H1 (cell line): Measurements from ENCODE around the gene FXYD7. TPM values are rescaled to one million over a fixed set of nuclear protein-coding genes. Genes with fewer than 3 reads are reported as not detected.

Source experiments
- CTCF ChIA-PET: fragments of 300-600 bp; sonication (Branson Sonifier 250); formaldehyde crosslinking; loops from one replicate; lab custom pipeline; 2021; ENCODE audit not compliant: partially characterized antibody; lab: Charles Lee
- POLR2A ChIA-PET: fragments of 300-600 bp; sonication (Branson Sonifier 250); formaldehyde crosslinking; loops from one replicate; lab custom pipeline; 2021; ENCODE audit warnings: inconsistent platforms; ENCODE audit not compliant: partially characterized antibody; lab: Charles Lee
- DNase-seq, 2 experiments: peaks; one replicate each; pipeline versions ENCODE4 v3.0.0 to v3.0.0-alpha.2; 2010 to 2022; ENCODE audit warnings: low spot score in 2 of 2, low read depth in 1 of 2, mixed read lengths in 1 of 2
- FAIRE-seq: peaks from 2 replicates; lab custom pipeline; 2011; peaks lifted over from hg19 to GRCh38; lab: Jason Lieb, UNC
- H2AFZ ChIP-seq: 2 replicates; pipeline ENCODE4 v1.8.1; 2012; ENCODE audit warnings: low read length, inconsistent platforms
- H2AK5ac ChIP-seq: 2 replicates; pipeline ENCODE4 v1.6.1; 2013; ENCODE audit warnings: low read depth, low read length
- H2BK120ac ChIP-seq: replicated peaks from 2 replicates; pipeline ENCODE3; 2013; ENCODE audit warnings: low read depth, low read length, inconsistent platforms
- H2BK12ac ChIP-seq: 2 replicates; pipeline ENCODE4 v1.6.1; 2013; ENCODE audit warnings: low read depth, low read length
- H2BK15ac ChIP-seq: 2 replicates; pipeline ENCODE4 v1.6.1; 2013; ENCODE audit warnings: low read length
- H2BK20ac ChIP-seq: 2 replicates; pipeline ENCODE4 v1.6.1; 2013; ENCODE audit warnings: low read length
- H2BK5ac ChIP-seq: 2 replicates; pipeline ENCODE4 v1.6.1; 2013; ENCODE audit warnings: low read depth, low read length
- H3K14ac ChIP-seq: 2 replicates; pipeline ENCODE4 v1.6.1; 2013; ENCODE audit warnings: inconsistent platforms; ENCODE audit not compliant: insufficient read length
- H3K18ac ChIP-seq: 2 replicates; pipeline ENCODE4 v1.6.1; 2013; ENCODE audit warnings: low read length; ENCODE audit errors: extremely low read depth
- H3K23ac ChIP-seq: 2 replicates; pipeline ENCODE4 v1.6.1; 2013; ENCODE audit warnings: inconsistent platforms; ENCODE audit not compliant: insufficient read length
- H3K23me2 ChIP-seq: 2 replicates; pipeline ENCODE4 v1.6.1; 2013; ENCODE audit warnings: low read depth, low read length
- H3K27ac ChIP-seq: 2 replicates; pipeline ENCODE4 v1.6.1; 2011; ENCODE audit warnings: low read depth, low read length, inconsistent platforms
- H3K27me3 ChIP-seq, 4 experiments: replicated peaks in 1 of 4; 1 replicate in 1 of 4; 2 replicates in 3 of 4; pipeline versions ENCODE4 v1.6.1 to v1.8.1; 2011 to 2013; ENCODE audit warnings: low read length in 3 of 4, mild to moderate bottlenecking in 3 of 4, inconsistent platforms in 2 of 4, mixed read lengths in 2 of 4, moderate library complexity in 1 of 4; ENCODE audit not compliant: control insufficient read depth in 3 of 4, insufficient read depth in 3 of 4; ENCODE audit errors: extremely low read depth in 1 of 4
- H3K36me3 ChIP-seq, 4 experiments: 2 replicates each; pipeline versions ENCODE4 v1.6.1 to v1.8.1; 2011 to 2013; ENCODE audit warnings: mild to moderate bottlenecking in 4 of 4, low read length in 3 of 4, moderate library complexity in 2 of 4, control low read depth in 1 of 4, inconsistent platforms in 1 of 4; ENCODE audit not compliant: insufficient read depth in 4 of 4, control insufficient read depth in 2 of 4
- H3K4ac ChIP-seq: replicated peaks from 2 replicates; pipeline ENCODE3; 2013; ENCODE audit warnings: low read length, low read depth, mixed read lengths, inconsistent platforms; ENCODE audit not compliant: insufficient read length
- H3K4me1 ChIP-seq, 4 experiments: replicated peaks in 1 of 4; 1 replicate in 1 of 4; 2 replicates in 3 of 4; pipeline versions ENCODE4 v1.6.1 to v1.8.1; 2011 to 2013; ENCODE audit warnings: low read length in 3 of 4, inconsistent platforms in 2 of 4, mixed read lengths in 1 of 4; ENCODE audit not compliant: insufficient read depth in 4 of 4, control insufficient read depth in 3 of 4
- H3K4me2 ChIP-seq, 2 experiments: 2 replicates each; pipeline versions ENCODE4 v1.6.1 to v1.8.1; 2011 to 2013; ENCODE audit warnings: low read depth in 2 of 2, low read length in 2 of 2, control low read depth in 1 of 2, inconsistent platforms in 1 of 2, mild to moderate bottlenecking in 1 of 2; ENCODE audit not compliant: insufficient read depth in 1 of 2
- H3K4me3 ChIP-seq, 4 experiments: fragments of 200-600, 300-600 bp in 1 of 4; sonication (generic), shearing (Covaris generic), sonication (Bioruptor Twin) in 1 of 4; 2 replicates each; pipeline versions ENCODE4 v1.5.1 to v1.8.1; 2011 to 2016; ENCODE audit warnings: low read length in 4 of 4, low read depth in 3 of 4, control low read depth in 2 of 4, inconsistent platforms in 2 of 4, mild to moderate bottlenecking in 2 of 4, mixed read lengths in 1 of 4, moderate library complexity in 1 of 4; ENCODE audit not compliant: insufficient read depth in 2 of 4; ENCODE audit errors: extremely low read depth in 1 of 4
- H3K56ac ChIP-seq: replicated peaks from 2 replicates; pipeline ENCODE3; 2013; ENCODE audit warnings: low read depth, mild to moderate bottlenecking, mixed read lengths, low read length, inconsistent platforms; ENCODE audit not compliant: insufficient read length
- H3K79me1 ChIP-seq: 2 replicates; pipeline ENCODE4 v1.6.1; 2013; ENCODE audit warnings: low read depth, low read length, control low read depth
- H3K79me2 ChIP-seq, 2 experiments: 2 replicates each; pipeline versions ENCODE4 v1.6.1 to v1.8.1; 2012 to 2013; ENCODE audit warnings: low read length in 2 of 2, mild to moderate bottlenecking in 2 of 2, inconsistent platforms in 1 of 2; ENCODE audit not compliant: insufficient read depth in 2 of 2, control insufficient read depth in 1 of 2
- H3K9ac ChIP-seq, 4 experiments: replicated peaks in 1 of 4; 1 replicate in 1 of 4; 2 replicates in 3 of 4; pipeline versions ENCODE4 v1.6.1 to v1.8.1; 2011 to 2013; ENCODE audit warnings: low read depth in 3 of 4, low read length in 3 of 4, control low read depth in 2 of 4, mild to moderate bottlenecking in 2 of 4, moderate library complexity in 2 of 4, inconsistent platforms in 1 of 4; ENCODE audit errors: extremely low read depth in 1 of 4
- H3K9me3 ChIP-seq, 2 experiments: 2 replicates each; pipeline versions ENCODE4 v1.6.1 to v1.8.1; 2012 to 2013; ENCODE audit warnings: mild to moderate bottlenecking in 2 of 2, moderate library complexity in 2 of 2, control low read depth in 1 of 2, inconsistent platforms in 1 of 2, low read depth in 1 of 2, low read length in 1 of 2, mixed read lengths in 1 of 2; ENCODE audit not compliant: insufficient read depth in 2 of 2
- H4K20me1 ChIP-seq, 2 experiments: replicated peaks in 1 of 2; 2 replicates each; pipeline versions ENCODE3 to v1.8.1; 2011 to 2013; ENCODE audit warnings: inconsistent platforms in 2 of 2, low read length in 2 of 2, mild to moderate bottlenecking in 1 of 2; ENCODE audit not compliant: insufficient read depth in 2 of 2, control insufficient read depth in 1 of 2
- H4K5ac ChIP-seq: 2 replicates; pipeline ENCODE4 v1.6.1; 2013; ENCODE audit warnings: low read length, low read depth, mixed read lengths, inconsistent platforms; ENCODE audit not compliant: insufficient read length
- H4K8ac ChIP-seq: 2 replicates; pipeline ENCODE4 v1.8.0; 2013; ENCODE audit warnings: mild to moderate bottlenecking, moderate library complexity, low read length, inconsistent platforms; ENCODE audit not compliant: insufficient read depth; ENCODE audit errors: extremely low read depth
- H4K91ac ChIP-seq: replicated peaks from 2 replicates; pipeline ENCODE3; 2013; ENCODE audit warnings: low read length, mixed read lengths, inconsistent platforms; ENCODE audit not compliant: insufficient read length
- CTCF ChIP-seq, 3 experiments: IDR thresholded peaks; 1 replicate in 2 of 3; 2 replicates in 1 of 3; pipeline versions ENCODE4 v1.5.1 to v1.6.1; 2011; ENCODE audit warnings: low read length in 3 of 3, mild to moderate bottlenecking in 3 of 3, inconsistent platforms in 2 of 3, low read depth in 1 of 3, moderate library complexity in 1 of 3; ENCODE audit not compliant: insufficient read depth in 1 of 3; ENCODE audit errors: control extremely low read depth in 1 of 3
- GABPA ChIP-seq: IDR thresholded peaks from 2 replicates; pipeline ENCODE4 v1.6.1; 2011; ENCODE audit warnings: mild to moderate bottlenecking, low read length, moderate library complexity, borderline replicate concordance; ENCODE audit not compliant: insufficient read depth
- RAD21 ChIP-seq, 2 experiments: IDR thresholded peaks in 1 of 2; conservative IDR thresholded peaks in 1 of 2; 2 replicates each; pipeline ENCODE4 v1.6.1; 2011; ENCODE audit warnings: low read depth in 2 of 2, low read length in 2 of 2, improper control_type of control experiment in 1 of 2, inconsistent platforms in 1 of 2, mild to moderate bottlenecking in 1 of 2, moderate library complexity in 1 of 2
- RBBP5 ChIP-seq: IDR thresholded peaks from 2 replicates; pipeline ENCODE4 v1.7.1; 2012; ENCODE audit warnings: low read depth, mild to moderate bottlenecking, inconsistent platforms, low read length, moderate library complexity, borderline replicate concordance
- TAF1 ChIP-seq: IDR thresholded peaks from 2 replicates; pipeline ENCODE4 v1.6.1; 2011; ENCODE audit warnings: mild to moderate bottlenecking, low read depth, low read length
- whole genome bisulfite sequencing, 2 experiments: shearing (Covaris generic) in 1 of 2; methylation state at CpG; one replicate each; pipeline versions ENCODE4 v1.1.6 to v1.1.7; 2013 to 2015; ENCODE audit warnings: low lambda C conversion rate in 2 of 2, mixed read lengths in 2 of 2, inconsistent platforms in 1 of 2, low coverage in 1 of 2, missing lambda C conversion rate in 1 of 2; ENCODE audit not compliant: insufficient replicate concordance in 2 of 2, insufficient coverage in 1 of 2, insufficient read length in 1 of 2; ENCODE audit errors: extremely low coverage in 1 of 2, missing lambda C conversion rate in 1 of 2; 5-methylcytosine and 5-hydroxymethylcytosine counted together
- polyA plus RNA-seq, 7 experiments: library from polyadenylated mRNA; depleted of rRNA in 3 of 7; stranded (reverse) in 5 of 7; unstranded in 2 of 7; fragments of >200 nt in 5 of 7; fragments of 200-250 nt in 2 of 7; gene quantifications; 1 replicate in 5 of 7; 2 replicates in 1 of 7; 4 replicates in 1 of 7; pipeline versions ENCODE4 v1.2.1 to v1.2.3, GENCODE V29; 2011 to 2013; ENCODE audit warnings: missing spikeins in 2 of 7, mixed read lengths in 2 of 7
- total RNA-seq: library from RNA; stranded (reverse); fragmentation: NEBNext Ultra II Directional; extraction: Animal tissue kit (Norgen Biotek cat#: 25700); gene quantifications from 2 replicates; pipeline ENCODE4 v1.2.1, GENCODE V29; 2021

FXYD7 gene
- total and polyA plus RNA-seq, 2 of the 8 experiments (the other 6 are each of a cell fraction or from before 2014, with no cell fraction given): 12.1 to 14.3 TPM

- Histone ChIP-seq H3K23me2 (no peaks in the 10 kb centered on the region), H2BK20ac (0 out of 2 replicates have a peak overlapping the region, but pooled peaks have one; percentile 32), H2AK5ac (peak overlapping the region; percentile 28; the same call in 1 of the 2 replicates), H4K5ac (no peak overlapping the region), H2BK5ac (peak overlapping the region; percentile 32; the same call in 1 of the 2 replicates), H3K56ac (no peak overlapping the region), H3K79me2 (no peaks in the 10 kb centered on the region), H4K8ac (peak overlapping the region; percentile 19; the same call in 1 of the 2 replicates), H3K79me1 (no peaks in the 10 kb centered on the region), H3K4ac (no peak overlapping the region), H4K91ac (peak overlapping the region; percentile 27), H3K23ac (no peak overlapping the region), H3K18ac (no peak overlapping the region), H3K4me3 (peak overlapping the region in 1 of 4 experiments; percentile 16; a peak in 1 of 8 replicates), H3K27me3 (no peaks in the 10 kb centered on the region; a peak in 1 of 7 replicates), H3K4me2 (peak overlapping the region in 1 of 2 experiments; percentile 56; a peak in 1 of 4 replicates), H2BK12ac (peak overlapping the region; percentile 84; the same call in 1 of the 2 replicates), H3K9ac (no peak overlapping the region), H3K9me3 (no peaks in the 10 kb centered on the region), H3K27ac (no peak overlapping the region; the same call in 1 of the 2 replicates), H2AFZ (no peak overlapping the region), H2BK120ac (no peak overlapping the region), H3K36me3 (no peaks in the 10 kb centered on the region), H4K20me1 (no peaks in the 10 kb centered on the region), H3K14ac (no peak overlapping the region), H2BK15ac (no peak overlapping the region), H3K4me1 (peaks cover 2 to 11% (median 6%) of the 10 kb centered on the region in 4 experiments; a peak in 5 of 7 replicates)
- WGBS, 2 experiments: 85 to 100% methylated on average over 1 to 42 of the region's 42 CpGs
- DNase-seq: no peak
- no peak for FAIRE-seq
- CTCF ChIA-PET: interaction anchor here (1.1 to 4.6 kb wide), 5 partner anchors 9 to 58 kb away, joined by 3 to 41 read pairs (median 6); partner anchors contain the start of genes FXYD3 and LGI4
- no peak for TF ChIP-seq RAD21 (IDR thresholded peaks at IDR 0.05 in 1 of 2, conservative IDR thresholded peaks at IDR 0.05 in 1 of 2; ENCODE audit: low read depth in 2 of 2, low read length in 2 of 2)
- no peak for TF ChIP-seq RBBP5
- no peak for TF ChIP-seq GABPA
- no peak for TF ChIP-seq TAF1
- no peak for TF ChIP-seq CTCF (IDR thresholded peaks at IDR 0.05; ENCODE audit: control extremely low read depth in 1 of 3, insufficient read depth in 1 of 3, low read depth in 1 of 3, low read length in 3 of 3)
- POLR2A ChIA-PET: interaction anchor here (0.6 to 1.9 kb wide), 5 partner anchors 10 to 124 kb away, joined by 3 to 5 read pairs (median 3); partner anchors contain the start of gene FXYD5
Measured at GRCh38 chr19:35124098-35125060, 18.7 kb upstream of the FXYD7 start.
